Measurements from ENCODE around the gene ZACN. TPM values are rescaled to one million over a fixed set of nuclear protein-coding genes. Genes with fewer than 3 reads are reported as not detected.

The ZACN gene
- 12.3 TPM for polyA plus RNA-seq (2013)

DNA sequence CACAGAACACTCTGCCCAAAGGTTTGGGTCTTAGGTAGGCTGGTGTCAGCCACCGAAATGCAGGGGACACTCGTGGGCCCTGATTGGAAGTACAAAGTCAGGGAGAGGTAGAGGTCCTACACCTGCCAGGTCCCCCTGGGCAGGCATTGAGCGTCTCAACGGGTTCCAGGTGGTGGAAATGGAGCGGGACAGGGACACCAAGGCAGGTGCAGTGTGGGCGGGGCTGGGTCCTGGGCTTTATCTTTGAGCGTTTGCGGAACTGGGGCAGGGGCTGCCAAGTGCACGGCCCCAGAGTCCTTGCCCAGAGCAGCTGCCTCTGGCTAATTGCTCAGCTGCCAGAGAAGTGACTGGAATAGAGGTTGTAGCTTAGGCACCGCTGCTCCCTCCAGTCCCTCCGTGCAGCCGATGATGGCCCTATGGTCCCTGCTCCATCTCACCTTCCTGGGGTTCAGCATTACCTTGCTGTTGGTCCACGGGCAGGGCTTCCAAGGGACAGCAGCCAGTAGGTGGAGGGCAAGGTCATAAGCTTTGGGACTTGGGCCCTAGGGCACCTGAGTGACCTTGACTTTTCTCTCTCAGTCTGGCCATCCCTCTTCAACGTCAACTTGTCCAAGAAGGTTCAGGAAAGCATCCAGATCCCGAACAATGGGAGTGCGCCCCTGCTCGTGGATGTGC is at the start of gene ZACN:
Gene ZACN (plus strand): TSS at position 323 of the 675 bp plus-strand sequence. CDS start 83 bp downstream, at position 406.
- 67% methylated on average over 17 of the region's 17 CpGs for WGBS (ENCODE audit: insufficient coverage)
- no peak for DNase-seq
- POLR2A ChIA-PET, result interaction anchor here (0.6 kb wide), 1 partner anchor 163 kb away, joined by 6 read pairs; no protein-coding TSS in a partner anchor
- H3K4me3 ChIP-seq (ENCODE audit: control insufficient read depth in 1 of 7, extremely low read depth in 1 of 7, insufficient read depth in 4 of 7, low read depth in 2 of 7, low read length in 6 of 7), result peak within 1 kb of the TSS in 1 of 7 experiments; percentile 19
- peaks cover 0 to 68% (median 41%) of the 10 kb centered on the region in 5 experiments for H3K27me3 ChIP-seq (replicated peaks in 2 of 5; ENCODE audit: control insufficient read depth in 4 of 5, insufficient read depth in 5 of 5, low read length in 4 of 5)
- H3K4me1 ChIP-seq (ENCODE audit: control extremely low read depth in 1 of 4, control insufficient read depth in 4 of 4, insufficient read depth in 4 of 4, low read length in 3 of 4), result peaks cover 2 to 50% (median 43%) of the 10 kb centered on the region in 4 experiments
- H3K9me3 ChIP-seq (ENCODE audit: control extremely low read depth in 1 of 5, control insufficient read depth in 4 of 5, insufficient read depth in 2 of 5, low read depth in 1 of 5, low read length in 4 of 5), result no peaks in the 10 kb centered on the region
- CTCF ChIA-PET, result interaction anchor here (1.2 to 1.7 kb wide), 6 partner anchors 24 to 219 kb away, joined by 3 to 5 read pairs (median 4); partner anchors contain the start of gene EXOC7
- peaks cover 0 to 22% (median 15%) of the 10 kb centered on the region in 4 experiments for H3K36me3 ChIP-seq (ENCODE audit: control insufficient read depth in 4 of 4, insufficient read depth in 4 of 4, low read length in 3 of 4)
- H3K27ac ChIP-seq (ENCODE audit: insufficient read depth in 1 of 2, low read depth in 1 of 2, low read length in 2 of 2, poor library complexity in 1 of 2, severe bottlenecking in 2 of 2), result no peak within 1 kb of the TSS

DNA sequence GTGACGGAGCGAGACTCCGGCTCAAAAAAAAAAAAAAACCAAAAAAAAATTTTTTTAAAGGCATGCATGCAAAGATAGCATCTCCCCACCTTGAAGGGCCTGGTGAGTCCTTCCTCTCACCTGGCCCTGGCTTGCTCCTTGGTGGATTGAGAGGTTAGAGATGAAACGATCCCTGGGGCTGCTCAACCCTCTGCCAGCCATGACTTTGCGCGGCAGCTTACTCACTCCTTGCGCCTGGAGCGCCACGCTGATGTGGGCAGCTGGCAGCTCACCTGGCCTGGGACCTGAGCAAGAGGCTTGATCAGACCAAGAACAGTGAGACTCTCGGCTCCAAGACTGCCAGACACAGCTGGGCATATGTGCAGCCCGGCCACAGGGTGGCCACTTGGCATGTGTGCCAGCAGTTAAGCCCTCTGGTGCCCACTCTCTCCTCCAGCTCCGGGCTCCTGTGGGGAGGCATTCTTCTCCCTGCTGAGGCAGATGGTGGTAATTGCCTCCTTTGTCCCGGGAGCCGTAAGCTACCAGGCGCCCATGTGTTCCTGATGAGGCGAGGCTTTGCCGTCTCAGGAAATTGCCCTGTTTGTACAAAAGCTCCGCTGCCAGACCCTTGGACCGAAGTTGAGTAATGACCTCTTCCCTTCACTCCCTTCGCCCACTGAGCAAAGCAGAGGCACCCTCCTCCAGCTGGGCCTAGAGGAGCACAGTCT is 46.8 kb upstream of the ZACN start:
- Histone ChIP-seq H3K4me1 (ENCODE audit: control extremely low read depth in 1 of 4, control insufficient read depth in 4 of 4, insufficient read depth in 4 of 4, low read length in 3 of 4) (peaks cover 0 to 46% (median 35%) of the 10 kb centered on the region in 4 experiments), H3K4me3 (ENCODE audit: control insufficient read depth in 1 of 7, extremely low read depth in 1 of 7, insufficient read depth in 4 of 7, low read depth in 2 of 7, low read length in 6 of 7) (no peak overlapping the region), H3K27me3 (replicated peaks in 2 of 5; ENCODE audit: control insufficient read depth in 4 of 5, insufficient read depth in 5 of 5, low read length in 4 of 5) (no peaks in the 10 kb centered on the region), H3K27ac (ENCODE audit: insufficient read depth in 1 of 2, low read depth in 1 of 2, low read length in 2 of 2, poor library complexity in 1 of 2, severe bottlenecking in 2 of 2) (no peak overlapping the region), H3K9me3 (ENCODE audit: control extremely low read depth in 1 of 5, control insufficient read depth in 4 of 5, insufficient read depth in 2 of 5, low read depth in 1 of 5, low read length in 4 of 5) (peaks cover 0 to 9% (median 0%) of the 10 kb centered on the region in 5 experiments), H3K36me3 (ENCODE audit: control insufficient read depth in 4 of 4, insufficient read depth in 4 of 4, low read length in 3 of 4) (peaks cover 0 to 4% (median 2%) of the 10 kb centered on the region in 4 experiments)
- POLR2A ChIA-PET, result interaction anchor here (0.6 kb wide), 1 partner anchor 96 kb away, joined by 4 read pairs; no protein-coding TSS in a partner anchor
- 95% methylated on average over 16 of the region's 20 CpGs for WGBS (ENCODE audit: insufficient coverage)
- CTCF ChIA-PET, result interaction anchor here (0.9 to 9.9 kb wide), 8 partner anchors 14 to 33 kb away, joined by 3 to 104 read pairs (median 4); no protein-coding TSS in a partner anchor
- DNase-seq, result peak in 2 of 3 donors; percentile 25 to 32

DNA sequence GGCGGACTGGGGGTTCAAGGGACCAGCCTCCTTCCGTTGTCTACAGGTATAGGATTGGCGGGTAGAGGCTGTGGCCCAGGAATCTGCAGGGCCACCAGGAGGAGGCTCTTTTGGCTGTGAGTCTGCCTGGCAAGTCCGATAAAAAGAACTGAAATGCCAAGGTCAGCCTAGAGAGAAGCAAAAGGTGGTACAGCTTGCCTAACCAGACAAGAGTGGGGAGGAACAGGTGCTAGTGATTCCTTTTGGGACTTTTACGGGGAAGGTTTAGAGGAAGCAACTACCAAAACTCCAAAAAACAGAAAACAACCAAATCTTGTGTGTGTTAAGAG is 46.2 kb upstream of the ZACN start:
- POLR2A ChIA-PET, result no interaction called here
- H3K4me1 ChIP-seq (ENCODE audit: control extremely low read depth in 1 of 4, control insufficient read depth in 4 of 4, insufficient read depth in 4 of 4, low read length in 3 of 4), result peaks cover 0 to 41% (median 31%) of the 10 kb centered on the region in 4 experiments
- DNase-seq, result no peak
- H3K27ac ChIP-seq (ENCODE audit: insufficient read depth in 1 of 2, low read depth in 1 of 2, low read length in 2 of 2, poor library complexity in 1 of 2, severe bottlenecking in 2 of 2), result no peak overlapping the region
- H3K9me3 ChIP-seq (ENCODE audit: control extremely low read depth in 1 of 5, control insufficient read depth in 4 of 5, insufficient read depth in 2 of 5, low read depth in 1 of 5, low read length in 4 of 5), result peaks cover 0 to 9% (median 0%) of the 10 kb centered on the region in 5 experiments
- CTCF ChIA-PET, result interaction anchor here (0.9 to 9.9 kb wide), 6 partner anchors 14 to 33 kb away, joined by 3 to 104 read pairs (median 6); no protein-coding TSS in a partner anchor
- H3K27me3 ChIP-seq (replicated peaks in 2 of 5; ENCODE audit: control insufficient read depth in 4 of 5, insufficient read depth in 5 of 5, low read length in 4 of 5), result no peaks in the 10 kb centered on the region
- whole genome bisulfite sequencing (ENCODE audit: insufficient coverage), result 97% methylated on average over 4 of the region's 5 CpGs
- peaks cover 0 to 4% (median 2%) of the 10 kb centered on the region in 4 experiments for H3K36me3 ChIP-seq (ENCODE audit: control insufficient read depth in 4 of 4, insufficient read depth in 4 of 4, low read length in 3 of 4)
- no peak overlapping the region for H3K4me3 ChIP-seq (ENCODE audit: control insufficient read depth in 1 of 7, extremely low read depth in 1 of 7, insufficient read depth in 4 of 7, low read depth in 2 of 7, low read length in 6 of 7)

DNA sequence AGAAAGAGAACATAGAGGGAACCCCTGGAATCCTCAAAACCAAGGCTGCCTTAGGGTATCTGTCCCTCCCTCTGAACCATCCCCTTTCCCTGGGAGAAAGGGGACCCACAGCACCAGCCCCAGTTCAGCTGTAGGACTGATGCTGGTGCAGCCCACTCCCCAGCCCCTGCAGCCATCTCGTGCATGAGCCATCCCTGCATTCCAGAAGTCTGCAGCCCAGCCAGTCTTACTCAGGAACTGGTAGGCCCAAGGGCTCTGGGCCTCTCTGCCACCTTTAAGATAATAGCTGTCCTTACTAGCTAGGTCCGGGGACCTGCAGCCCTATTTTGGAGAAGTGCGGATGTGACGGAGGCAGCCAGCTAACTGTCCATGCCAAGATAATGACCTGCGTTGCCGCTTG is 45.8 kb upstream of the ZACN start:
- peaks cover 0 to 7% (median 2%) of the 10 kb centered on the region in 4 experiments for H3K36me3 ChIP-seq (ENCODE audit: control insufficient read depth in 4 of 4, insufficient read depth in 4 of 4, low read length in 3 of 4)
- H3K9me3 ChIP-seq (ENCODE audit: control extremely low read depth in 1 of 5, control insufficient read depth in 4 of 5, insufficient read depth in 2 of 5, low read depth in 1 of 5, low read length in 4 of 5), result peaks cover 0 to 9% (median 0%) of the 10 kb centered on the region in 5 experiments
- 95% methylated on average over 5 of the region's 6 CpGs for WGBS (ENCODE audit: insufficient coverage)
- H3K27ac ChIP-seq (ENCODE audit: insufficient read depth in 1 of 2, low read depth in 1 of 2, low read length in 2 of 2, poor library complexity in 1 of 2, severe bottlenecking in 2 of 2), result no peak overlapping the region
- ChIA-PET CTCF (interaction anchor here (0.9 to 9.9 kb wide), 6 partner anchors 14 to 33 kb away, joined by 3 to 104 read pairs (median 6); no protein-coding TSS in a partner anchor), POLR2A (no interaction called here)
- H3K27me3 ChIP-seq (replicated peaks in 2 of 5; ENCODE audit: control insufficient read depth in 4 of 5, insufficient read depth in 5 of 5, low read length in 4 of 5), result no peaks in the 10 kb centered on the region
- DNase-seq, result no peak
- H3K4me1 ChIP-seq (ENCODE audit: control extremely low read depth in 1 of 4, control insufficient read depth in 4 of 4, insufficient read depth in 4 of 4, low read length in 3 of 4), result peaks cover 0 to 39% (median 29%) of the 10 kb centered on the region in 4 experiments
- no peak overlapping the region for H3K4me3 ChIP-seq (ENCODE audit: control insufficient read depth in 1 of 7, extremely low read depth in 1 of 7, insufficient read depth in 4 of 7, low read depth in 2 of 7, low read length in 6 of 7)

DNA sequence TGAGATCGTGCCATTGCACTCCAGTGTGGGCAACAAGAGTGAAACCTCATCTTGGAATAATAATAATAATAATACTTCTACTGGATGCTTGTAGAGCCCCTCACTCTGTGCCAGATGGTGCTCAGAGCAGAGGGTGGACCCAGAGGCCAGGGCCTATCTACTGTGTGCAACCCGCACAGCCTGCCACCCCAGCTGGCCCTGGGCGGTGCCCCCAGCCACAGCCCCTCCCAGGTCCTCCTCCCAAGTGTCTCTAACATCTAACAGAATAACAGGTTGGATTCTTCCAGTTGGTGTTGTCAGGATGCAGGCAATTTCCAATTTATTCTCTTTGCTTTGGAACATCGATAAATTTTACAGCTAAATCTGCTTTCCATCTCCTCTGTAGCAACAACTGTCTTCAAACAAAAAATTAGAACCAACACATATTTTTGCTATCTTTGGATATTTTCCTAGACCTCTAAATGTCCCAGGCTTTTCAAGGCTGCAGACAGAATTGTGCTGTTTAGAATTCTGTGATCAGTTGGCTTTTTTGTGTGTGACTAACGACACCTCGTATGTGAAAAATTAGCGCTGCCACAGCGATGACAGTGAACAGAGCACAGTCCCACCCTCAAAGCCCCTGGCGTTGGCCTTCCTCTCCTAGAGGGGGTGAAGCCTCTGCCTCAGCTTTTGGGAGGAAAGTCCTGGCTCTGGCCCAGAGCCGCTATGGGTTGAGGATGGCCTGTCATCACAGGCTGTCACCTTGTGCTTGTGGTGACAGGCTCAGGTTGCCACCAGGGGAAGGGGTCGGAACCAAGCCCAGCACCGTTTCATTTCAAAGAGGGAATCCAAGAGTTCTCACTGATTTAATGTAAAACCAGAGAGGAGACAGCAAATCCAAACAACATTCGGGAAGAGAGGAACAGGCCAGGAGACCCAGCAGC is 44.3 kb upstream of the ZACN start:
- Histone ChIP-seq H3K27ac (ENCODE audit: insufficient read depth in 1 of 2, low read depth in 1 of 2, low read length in 2 of 2, poor library complexity in 1 of 2, severe bottlenecking in 2 of 2) (no peak overlapping the region), H3K9me3 (ENCODE audit: control extremely low read depth in 1 of 5, control insufficient read depth in 4 of 5, insufficient read depth in 2 of 5, low read depth in 1 of 5, low read length in 4 of 5) (peaks cover 0 to 9% (median 0%) of the 10 kb centered on the region in 5 experiments), H3K36me3 (ENCODE audit: control insufficient read depth in 4 of 4, insufficient read depth in 4 of 4, low read length in 3 of 4) (peaks cover 5 to 22% (median 14%) of the 10 kb centered on the region in 4 experiments), H3K27me3 (replicated peaks in 2 of 5; ENCODE audit: control insufficient read depth in 4 of 5, insufficient read depth in 5 of 5, low read length in 4 of 5) (no peaks in the 10 kb centered on the region), H3K4me3 (ENCODE audit: control insufficient read depth in 1 of 7, extremely low read depth in 1 of 7, insufficient read depth in 4 of 7, low read depth in 2 of 7, low read length in 6 of 7) (no peak overlapping the region), H3K4me1 (ENCODE audit: control extremely low read depth in 1 of 4, control insufficient read depth in 4 of 4, insufficient read depth in 4 of 4, low read length in 3 of 4) (peaks cover 0 to 23% (median 14%) of the 10 kb centered on the region in 4 experiments)
- ChIA-PET POLR2A (no interaction called here), CTCF (interaction anchor here (0.8 to 9.9 kb wide), 7 partner anchors 15 to 147 kb away, joined by 3 to 104 read pairs (median 5); no protein-coding TSS in a partner anchor)
- no peak for DNase-seq
- WGBS (ENCODE audit: insufficient coverage), result 94% methylated on average over 12 of the region's 13 CpGs

DNA sequence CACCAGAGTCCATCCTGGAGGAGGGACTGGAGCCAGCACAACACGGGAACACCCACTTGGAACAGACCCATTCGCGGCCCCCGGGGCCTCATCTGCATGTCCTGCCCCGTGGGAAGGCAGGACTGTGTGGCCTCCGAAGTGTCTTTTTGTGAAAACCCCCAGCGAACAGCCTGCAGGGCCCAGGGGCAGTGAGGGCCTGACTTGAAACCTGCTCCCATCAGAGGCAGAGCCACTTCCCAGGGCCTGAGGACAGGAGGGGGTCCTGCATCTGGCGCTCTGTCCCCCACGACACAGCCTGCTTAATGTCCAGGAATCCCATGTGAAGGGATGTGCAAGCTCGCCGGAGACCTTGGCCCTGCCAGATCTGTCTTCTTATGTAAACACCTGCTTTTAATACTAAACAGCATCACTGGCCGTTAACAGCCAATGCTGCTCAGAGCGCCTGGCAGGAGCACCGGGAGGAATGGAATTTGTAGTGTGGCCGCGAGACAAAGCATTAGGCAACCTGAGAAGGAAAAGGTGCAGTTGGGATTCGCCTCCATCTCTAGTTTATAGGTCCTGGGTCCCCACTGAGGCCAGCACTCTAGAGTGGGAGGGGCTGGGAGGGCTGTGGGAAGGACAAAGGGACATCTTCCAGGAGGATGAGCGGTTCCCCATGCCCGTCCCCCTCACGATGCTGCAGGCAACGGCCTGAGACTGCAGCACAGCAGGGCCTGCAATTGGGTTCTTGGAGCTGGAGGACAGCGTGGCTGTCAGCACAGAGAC is 42.3 kb upstream of the ZACN start:
- H3K4me3 ChIP-seq (ENCODE audit: control insufficient read depth in 1 of 7, extremely low read depth in 1 of 7, insufficient read depth in 4 of 7, low read depth in 2 of 7, low read length in 6 of 7), result no peak overlapping the region
- peaks cover 12 to 42% (median 34%) of the 10 kb centered on the region in 4 experiments for H3K36me3 ChIP-seq (ENCODE audit: control insufficient read depth in 4 of 4, insufficient read depth in 4 of 4, low read length in 3 of 4)
- CTCF ChIA-PET, result interaction anchor here (1.2 to 9.9 kb wide), 4 partner anchors 17 to 37 kb away, joined by 3 to 104 read pairs (median 4); no protein-coding TSS in a partner anchor
- peaks cover 0 to 9% (median 0%) of the 10 kb centered on the region in 5 experiments for H3K9me3 ChIP-seq (ENCODE audit: control extremely low read depth in 1 of 5, control insufficient read depth in 4 of 5, insufficient read depth in 2 of 5, low read depth in 1 of 5, low read length in 4 of 5)
- no peak for DNase-seq
- H3K4me1 ChIP-seq (ENCODE audit: control extremely low read depth in 1 of 4, control insufficient read depth in 4 of 4, insufficient read depth in 4 of 4, low read length in 3 of 4), result peaks cover 0 to 13% (median 5%) of the 10 kb centered on the region in 4 experiments
- H3K27ac ChIP-seq (ENCODE audit: insufficient read depth in 1 of 2, low read depth in 1 of 2, low read length in 2 of 2, poor library complexity in 1 of 2, severe bottlenecking in 2 of 2), result no peak overlapping the region
- POLR2A ChIA-PET, result interaction anchor here (0.6 kb wide), 1 partner anchor 27 kb away, joined by 3 read pairs; no protein-coding TSS in a partner anchor
- H3K27me3 ChIP-seq (replicated peaks in 2 of 5; ENCODE audit: control insufficient read depth in 4 of 5, insufficient read depth in 5 of 5, low read length in 4 of 5), result no peaks in the 10 kb centered on the region
- WGBS (ENCODE audit: insufficient coverage), result 95% methylated on average over 18 of the region's 22 CpGs
